CMK (cell line): ENCODE measurements around the gene ETV1.

Experiments used
- DNase-seq: peaks from one replicate; pipeline ENCODE4 v3.0.0-alpha.2; 2010; ENCODE audit warnings: low read depth

Gene ETV1

DNA sequence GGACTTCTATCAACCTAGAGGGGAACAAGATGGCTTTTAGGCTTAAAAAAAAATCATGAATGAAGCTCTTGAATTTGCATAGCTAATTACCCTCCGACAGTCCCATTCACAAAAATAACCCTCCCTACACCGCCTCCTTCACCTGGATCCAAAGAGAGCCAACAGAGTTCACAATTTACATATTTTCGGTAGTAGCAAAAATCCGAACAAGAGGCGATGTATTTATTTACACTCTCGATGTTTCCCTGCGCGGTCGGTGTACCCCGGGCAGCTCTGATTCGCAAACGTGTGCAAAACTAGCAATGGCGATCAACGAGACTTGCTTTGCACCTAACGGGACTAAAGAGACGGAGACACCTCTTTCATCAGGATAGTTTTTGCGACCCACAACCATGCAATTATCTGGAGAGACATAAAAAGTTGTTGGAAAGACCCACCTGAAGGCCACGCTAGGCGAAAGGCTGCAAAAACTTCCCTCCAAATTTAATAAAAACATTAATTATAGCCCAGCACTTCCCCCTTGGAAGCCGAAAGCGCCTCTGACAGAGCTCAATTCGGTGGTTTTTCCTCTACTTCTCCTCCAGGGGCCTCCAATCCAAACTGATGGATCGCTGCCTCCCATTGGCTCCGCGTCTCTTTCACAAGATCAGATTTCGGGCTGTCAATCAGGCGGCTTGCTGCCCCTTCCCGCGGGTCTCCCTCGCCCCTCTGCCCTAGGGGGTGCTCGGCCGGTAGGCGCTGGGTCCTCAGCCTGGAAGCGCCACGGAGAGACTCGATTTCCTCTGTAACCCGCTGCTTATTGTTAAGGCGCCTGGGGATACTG is at the start of gene ETV1:
ETV1 (minus strand) TSS at position 541 of the 823 bp plus-strand sequence. CDS start 614 bp downstream, outside the sequence.
- DNase-seq: peak; percentile 60

- no peak for DNase-seq
Measured at GRCh38 chr7:14024406-14024805, 34.9 kb upstream of the ETV1 start.

DNA sequence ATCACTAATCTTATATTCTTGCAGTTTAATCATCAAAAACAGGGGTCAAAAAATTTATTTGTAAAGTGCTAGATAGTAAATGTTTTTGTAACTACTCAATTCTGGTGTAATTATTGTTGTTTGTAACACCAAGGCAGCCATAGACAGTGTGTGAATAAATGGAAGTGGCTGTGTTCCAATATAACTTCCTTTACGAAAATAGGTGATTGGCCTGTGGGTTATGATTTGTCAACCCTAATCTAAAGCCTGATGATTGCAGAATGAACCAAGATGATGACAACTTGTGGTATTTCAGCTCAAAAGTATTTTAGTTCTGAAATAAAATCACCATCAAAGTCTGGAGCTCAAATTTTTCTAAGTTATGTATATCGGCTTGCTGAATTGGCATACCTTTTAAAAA is 34.4 kb upstream of the ETV1 start:
- no peak for DNase-seq

DNA sequence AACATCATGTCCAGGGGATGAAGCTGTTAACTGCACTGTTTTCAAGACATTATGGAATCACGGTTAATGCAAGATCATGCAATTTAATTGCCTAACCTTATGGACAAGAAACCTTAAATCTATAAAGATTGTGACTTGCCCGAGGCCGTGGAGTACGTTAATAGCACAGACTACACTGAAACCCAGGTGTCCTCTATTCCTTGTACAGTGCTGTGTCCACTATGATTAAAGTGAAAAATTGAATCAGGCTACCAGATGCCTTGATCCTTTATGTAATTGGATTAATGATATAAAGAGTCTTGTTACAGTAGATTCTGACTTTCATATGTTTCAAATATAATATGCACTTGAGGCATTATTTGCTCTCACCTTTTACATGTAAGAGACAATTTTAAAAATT is 33.9 kb upstream of the ETV1 start:
- DNase-seq: no peak

DNA sequence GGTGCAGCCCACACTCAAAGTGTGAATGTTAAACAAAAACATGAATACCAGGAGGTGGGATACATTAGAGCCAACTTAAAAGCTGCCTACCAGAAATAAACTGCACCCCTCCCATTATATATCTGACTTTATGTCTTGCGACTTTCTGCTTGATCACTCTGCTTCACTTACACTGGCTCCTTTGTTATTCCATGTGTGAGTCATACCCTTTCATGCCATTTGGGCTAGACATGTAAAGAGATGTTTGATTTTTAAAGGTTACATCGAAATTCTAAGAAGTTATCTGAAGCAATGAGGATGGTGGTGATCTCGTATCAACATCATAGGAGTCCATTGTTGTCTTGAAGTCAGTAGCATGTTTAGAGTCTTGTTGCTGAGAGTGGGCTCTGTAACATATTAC is 31.6 kb upstream of the ETV1 start:
- DNase-seq: no peak

DNA sequence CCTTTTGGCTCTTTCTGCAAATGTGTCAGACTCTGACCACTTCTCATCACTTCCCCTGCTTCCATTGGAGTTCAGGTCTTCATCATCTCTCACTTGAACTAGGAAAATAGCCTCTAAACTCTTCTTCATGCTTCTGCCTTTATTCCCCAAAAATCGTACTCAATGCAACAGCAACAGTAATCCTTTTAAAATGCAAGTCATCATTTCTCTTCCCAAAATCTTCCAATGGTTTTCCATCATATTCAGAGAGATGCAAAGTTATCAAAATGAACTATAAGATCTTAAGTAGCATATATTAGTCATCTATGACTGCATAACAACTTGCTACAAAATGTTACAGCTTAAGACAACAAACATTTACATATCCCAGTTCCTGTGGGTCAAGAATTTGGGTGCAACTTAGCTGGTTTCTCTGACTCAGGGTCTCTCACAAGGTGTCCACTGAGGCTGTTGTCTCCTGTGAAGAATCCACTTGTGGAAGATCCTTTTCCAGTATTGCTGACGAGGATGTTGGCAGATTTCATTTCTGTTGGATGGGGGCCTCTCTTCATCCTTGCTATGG is 31.0 kb upstream of the ETV1 start:
- DNase-seq: no peak

DNA sequence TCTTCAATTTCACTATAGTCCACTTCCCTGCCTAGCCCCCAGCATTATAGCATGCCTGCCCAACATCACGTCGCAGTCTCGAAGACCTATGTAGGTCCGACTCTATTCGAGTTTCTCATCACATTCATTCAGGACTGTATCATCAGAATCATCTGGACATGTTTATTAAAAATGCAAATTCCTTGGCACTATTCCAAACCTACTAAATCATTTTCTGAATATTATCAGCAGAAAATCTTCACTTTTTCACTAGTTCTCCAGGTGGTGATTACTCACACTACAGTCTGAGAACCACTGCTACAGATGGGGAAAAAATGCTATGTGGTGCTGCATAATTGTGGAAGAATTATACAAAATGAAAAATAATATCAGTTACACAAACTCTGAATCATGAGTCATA is 29.3 kb upstream of the ETV1 start:
- no peak for DNase-seq

GRCh38 chr7:14016950-14017349 is 27.5 kb upstream of the ETV1 start:
- DNase-seq: no peak

GRCh38 chr7:14013898-14014297 is 24.4 kb upstream of the ETV1 start:
- no peak for DNase-seq

GRCh38 chr7:14009453-14010418 is 20.3 kb upstream of the ETV1 start:
- DNase-seq: no peak

GRCh38 chr7:14001139-14001538 is 11.7 kb upstream of the ETV1 start:
- DNase-seq: no peak

- no peak for DNase-seq
Measured at GRCh38 chr7:14000247-14000646, 10.8 kb upstream of the ETV1 start.

GRCh38 chr7:13998866-13999265 is 9.4 kb upstream of the ETV1 start:
- DNase-seq: no peak

DNA sequence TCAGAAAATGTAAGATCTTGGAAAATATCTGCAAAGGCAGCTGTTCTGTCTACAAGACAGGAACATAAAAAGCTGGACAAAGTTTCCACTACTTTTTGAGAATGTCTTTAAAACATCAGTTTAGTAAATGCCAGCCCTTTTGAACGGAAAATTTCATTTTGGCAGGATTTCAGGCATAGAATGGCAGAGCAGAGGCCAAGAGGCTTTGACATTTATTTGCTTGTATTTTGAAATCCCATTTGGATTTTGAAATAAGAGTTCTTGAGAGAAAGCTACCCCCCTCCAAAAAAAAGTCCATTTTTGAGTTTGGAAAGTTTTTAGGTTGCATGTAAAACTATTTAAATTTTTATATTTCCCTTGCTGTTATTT is 3.1 kb upstream of the ETV1 start:
- DNase-seq: no peak

GRCh38 chr7:13991791-13992595 is 2.5 kb upstream of the ETV1 start:
- no peak for DNase-seq

GRCh38 chr7:13990984-13991790 is 1.7 kb upstream of the ETV1 start:
- DNase-seq: peak; percentile 86

- DNase-seq: no peak
Measured at GRCh38 chr7:13990319-13990983, 985 bp upstream of the ETV1 start.

GRCh38 chr7:13989949-13990305 is 461 bp upstream of the ETV1 start:
- no peak for DNase-seq

GRCh38 chr7:13988731-13989125 is 738 bp downstream of the ETV1 start:
- DNase-seq: no peak

- DNase-seq: no peak
Measured at GRCh38 chr7:13988065-13988464, 1.4 kb downstream of the ETV1 start.

DNA sequence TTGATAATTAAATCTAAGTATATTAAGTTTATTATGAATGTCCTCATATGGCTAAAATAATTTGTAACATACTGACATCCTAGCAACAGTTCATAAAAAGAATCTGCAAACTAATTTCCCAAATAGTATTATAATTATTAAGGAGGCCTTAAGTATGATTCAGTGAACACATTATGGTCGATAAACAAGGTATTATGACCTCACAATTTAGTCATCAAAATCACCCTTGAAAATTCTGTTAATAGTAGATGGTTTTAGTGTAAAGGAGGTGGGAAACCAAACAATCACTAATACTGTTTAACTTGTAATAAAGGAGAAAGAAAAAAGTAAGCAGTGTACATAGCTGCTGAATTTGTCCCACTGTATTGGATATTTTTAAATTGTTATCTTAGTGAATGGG is 2.1 kb downstream of the ETV1 start:
- no peak for DNase-seq
